ENCODE data around the gene BAIAP2.
"Not testable (repeated sequence)": the region's sequence is repeated elsewhere in the genome, so short reads cannot be mapped to it uniquely, and the experiment has no call there.

The BAIAP2 gene

DNA sequence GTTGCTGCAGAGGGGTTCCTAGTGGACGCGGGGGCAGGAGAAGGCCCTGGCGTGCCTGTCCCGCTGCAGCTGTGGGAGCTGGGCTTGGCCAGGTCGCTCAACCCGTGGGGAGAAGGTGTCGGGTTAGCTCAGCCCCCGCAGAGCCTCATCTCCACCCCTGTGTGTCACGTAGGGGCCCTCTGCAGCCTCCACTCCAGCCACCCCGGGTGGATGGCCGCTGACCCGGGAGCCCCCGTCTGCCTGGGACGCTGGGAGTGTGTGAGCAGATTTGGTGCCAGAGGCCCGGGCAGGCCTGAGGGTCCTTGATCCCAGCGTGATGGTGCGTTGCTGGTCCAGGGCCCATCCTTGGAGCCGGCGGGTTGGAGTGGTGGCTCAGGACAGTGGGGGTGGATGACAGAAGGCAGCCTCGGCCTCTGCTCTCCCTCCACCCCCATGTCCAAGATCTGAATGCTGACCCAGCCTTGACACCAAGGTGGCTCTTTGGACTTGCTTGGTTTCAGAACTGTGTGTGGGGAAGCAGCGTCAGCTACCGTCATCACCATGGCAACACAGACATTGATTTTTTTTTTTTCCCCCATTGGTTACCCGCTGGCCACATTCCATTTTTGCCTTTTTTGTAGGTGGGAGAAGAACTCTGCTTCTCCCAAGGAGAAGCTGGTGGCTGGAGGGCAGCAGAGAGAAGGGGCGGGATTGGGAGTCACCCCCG lies 35.7 kb downstream of the BAIAP2 start:
- DNase-seq, result no peak

DNA sequence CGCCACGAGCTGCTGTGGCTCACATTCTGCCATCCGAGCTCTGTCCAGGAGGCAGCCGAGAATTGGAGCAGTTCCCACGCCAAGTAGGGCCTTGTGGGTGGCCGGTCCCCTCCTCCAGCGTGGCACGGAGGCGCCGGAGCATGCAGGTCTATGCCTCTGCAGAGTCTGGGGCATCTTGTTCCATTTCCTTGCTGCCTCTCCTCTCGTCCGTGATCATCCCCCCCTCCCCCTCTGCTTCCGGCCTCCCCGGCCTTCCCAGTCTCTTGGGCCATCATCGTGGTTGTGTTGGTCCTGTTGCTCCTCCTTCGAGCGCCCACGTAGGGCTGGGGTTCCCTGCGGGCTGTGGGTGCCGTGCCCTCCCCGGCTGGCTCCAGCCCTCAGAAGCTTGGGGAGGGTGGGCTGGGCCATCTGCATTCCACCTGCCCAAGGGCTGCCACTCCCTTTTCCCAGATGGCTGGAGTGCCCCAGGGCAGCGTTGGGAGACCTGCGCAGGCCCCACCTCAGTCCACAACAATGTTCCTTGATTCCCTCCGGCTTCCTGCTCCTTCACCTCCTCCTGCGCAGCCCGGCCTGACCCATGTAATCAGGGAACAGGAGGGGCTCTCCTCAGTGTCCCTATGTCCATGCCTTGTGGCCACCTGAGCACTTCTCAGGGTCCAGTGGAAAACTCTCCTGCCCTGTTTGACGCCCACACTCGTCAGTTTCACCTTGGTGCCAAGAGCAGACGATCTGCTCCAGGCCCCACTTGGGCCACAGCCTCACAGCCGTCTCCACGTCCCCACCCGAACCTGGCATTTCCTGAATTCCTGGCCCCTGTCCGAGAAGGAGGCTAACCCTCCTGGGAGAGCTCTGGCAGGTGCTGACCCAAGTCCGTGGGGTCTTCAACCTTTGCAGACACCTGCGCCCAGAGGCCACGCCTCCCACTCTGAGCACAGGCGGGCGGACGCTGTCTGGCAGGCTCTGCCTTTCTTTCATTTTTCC lies 37.1 kb downstream of the BAIAP2 start:
- DNase-seq, result no peak

DNA sequence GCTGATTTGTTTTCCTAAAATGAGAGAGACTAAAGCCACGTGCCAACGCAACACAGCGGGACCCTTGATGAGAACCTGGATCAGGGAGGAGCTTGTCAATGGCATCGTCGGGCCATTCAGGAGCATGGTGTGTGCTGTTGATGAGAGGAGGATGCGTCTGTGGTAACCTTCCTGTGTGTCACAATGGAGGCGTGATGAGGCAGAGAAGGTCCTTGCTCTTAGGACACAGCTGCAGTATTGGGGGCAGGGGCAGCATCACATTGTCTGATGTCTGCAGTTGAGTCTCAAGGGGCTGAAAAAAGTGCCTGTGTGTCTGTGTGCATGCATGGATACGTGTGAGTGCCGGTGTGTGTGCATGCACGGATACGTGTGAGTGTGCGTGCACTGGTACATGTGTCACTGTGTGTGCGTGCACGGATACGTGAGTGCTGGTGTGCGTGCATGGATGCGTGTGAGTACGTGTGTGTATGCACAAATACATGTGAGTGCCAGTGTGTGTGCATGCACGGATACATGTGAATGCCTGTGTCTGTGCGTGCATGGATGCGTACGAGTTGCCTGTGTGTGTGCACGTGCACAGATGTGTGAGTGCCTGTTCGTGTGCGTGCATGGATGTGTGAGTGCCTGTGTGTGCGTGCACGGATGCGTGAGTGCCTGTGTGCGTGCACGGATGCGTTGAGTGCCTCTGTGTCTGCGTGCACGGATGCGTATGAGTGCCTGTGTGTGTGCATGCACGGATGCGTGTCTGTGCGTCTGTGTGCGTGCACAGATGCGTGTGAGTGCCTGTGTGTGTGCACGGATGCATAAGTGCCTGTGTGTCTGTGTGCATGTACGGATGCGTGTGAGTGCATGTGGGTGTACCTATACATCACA lies 39.3 kb downstream of the BAIAP2 start:
- DNase-seq, result no peak

DNA sequence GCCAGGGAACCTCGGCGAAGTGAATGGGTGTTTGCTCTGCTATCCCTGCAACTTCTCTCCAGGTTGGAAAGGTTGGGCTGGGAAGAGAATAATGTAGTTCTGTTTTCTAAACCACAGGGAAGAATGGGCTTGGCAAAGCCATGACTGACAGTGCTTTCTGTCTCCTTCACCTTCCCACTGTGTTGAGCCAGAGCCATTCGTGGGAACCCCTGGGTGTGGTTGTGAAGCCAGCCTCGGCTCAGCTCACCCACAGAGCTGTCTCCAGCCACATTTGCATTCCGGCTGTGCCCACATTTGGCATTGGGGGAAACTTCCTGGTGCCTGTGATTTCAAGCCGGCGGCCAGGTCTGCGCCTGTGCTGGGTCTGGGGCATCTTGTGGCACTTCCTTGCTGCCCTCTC lies 39.9 kb downstream of the BAIAP2 start:
- no peak for DNase-seq

DNA sequence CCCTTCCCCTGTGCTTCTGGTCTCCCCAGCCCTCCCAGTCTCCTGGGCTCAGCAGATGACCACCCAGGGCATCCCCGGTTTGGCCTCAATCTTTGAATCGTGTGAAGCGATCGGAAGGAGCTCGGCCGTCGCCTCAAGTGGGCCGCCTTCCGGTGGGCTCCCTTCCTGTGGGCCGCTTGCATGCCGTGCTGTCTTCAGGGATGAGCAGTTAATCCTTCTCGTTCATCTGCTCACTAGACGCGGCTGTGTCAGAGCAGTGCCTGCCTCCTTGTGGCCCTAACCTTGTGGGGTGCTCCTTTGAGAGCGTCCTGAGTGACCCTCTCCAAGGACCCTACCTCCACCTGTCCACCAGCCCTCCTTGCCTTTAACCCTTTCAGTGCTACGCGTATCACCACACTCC lies 40.4 kb downstream of the BAIAP2 start:
- DNase-seq, result no peak

DNA sequence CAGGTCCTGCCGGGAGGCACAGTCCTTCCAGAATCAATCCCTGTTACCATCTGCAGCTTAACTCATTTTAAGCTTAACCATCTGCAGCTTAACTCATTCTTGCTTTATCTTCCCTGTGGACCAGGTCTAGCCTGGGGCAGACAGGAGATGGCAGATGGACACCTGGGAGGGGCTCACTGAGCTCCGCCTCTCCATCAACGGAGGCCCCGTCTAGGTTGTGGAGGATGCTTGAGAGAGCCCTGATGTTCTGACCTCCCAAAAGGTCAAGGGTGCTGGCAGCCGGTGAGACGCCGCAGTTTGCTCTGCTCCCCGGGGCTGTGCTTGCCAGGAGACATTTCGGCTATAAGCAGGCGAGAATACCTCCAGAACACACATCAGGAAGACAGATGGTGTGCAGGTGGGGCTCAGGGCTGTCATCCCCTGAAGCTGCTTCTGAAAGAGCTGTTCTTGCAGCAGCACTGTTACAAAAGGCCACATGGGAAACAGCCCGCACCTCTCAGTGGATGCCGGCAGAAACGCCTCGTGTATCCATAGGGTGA lies 41.3 kb downstream of the BAIAP2 start:
- DNase-seq, result no peak

DNA sequence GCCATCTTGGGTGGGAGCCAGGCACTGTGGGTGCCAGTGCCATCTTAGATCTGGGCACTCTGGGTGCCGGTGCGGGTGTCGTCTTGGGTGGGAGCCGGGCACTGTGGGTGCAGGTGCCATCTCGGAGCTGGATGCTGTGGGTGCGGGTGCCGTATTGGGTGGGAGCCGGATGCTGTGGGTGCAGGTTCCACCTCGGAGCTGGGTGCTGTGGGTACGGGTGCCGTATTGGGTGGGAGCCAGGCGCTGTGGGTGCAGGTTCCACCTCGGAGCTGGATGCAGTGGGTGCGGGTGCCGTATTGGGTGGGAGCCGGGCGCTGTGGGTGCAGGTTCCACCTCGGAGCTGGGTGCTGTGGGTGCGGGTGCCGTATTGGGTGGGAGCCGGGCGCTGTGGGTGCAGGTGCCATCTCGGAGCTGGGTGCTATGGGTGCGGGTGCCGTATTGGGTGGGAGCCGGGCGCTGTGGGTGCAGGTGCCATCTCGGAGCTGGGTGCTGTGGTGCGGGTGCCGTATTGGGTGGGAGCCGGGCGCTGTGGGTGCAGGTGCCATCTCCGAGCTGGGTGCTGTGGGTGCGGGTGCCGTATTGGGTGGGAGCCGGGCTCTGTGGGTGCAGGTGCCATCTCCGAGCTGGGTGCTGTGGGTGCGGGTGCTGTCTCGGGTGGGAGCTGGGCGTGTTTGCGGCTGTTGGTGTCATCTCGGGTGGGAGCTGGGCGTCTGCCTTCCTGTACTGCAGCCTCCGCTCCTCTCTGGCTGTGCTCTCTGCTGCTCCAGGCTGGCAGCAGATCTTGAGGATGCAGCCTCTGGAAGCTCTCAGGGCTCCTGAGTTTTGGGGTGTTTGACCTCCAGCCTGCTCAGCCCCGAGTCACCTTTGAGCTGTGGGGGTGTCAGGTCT lies 43.3 kb downstream of the BAIAP2 start:
- DNase-seq, result not testable (repeated sequence)

DNA sequence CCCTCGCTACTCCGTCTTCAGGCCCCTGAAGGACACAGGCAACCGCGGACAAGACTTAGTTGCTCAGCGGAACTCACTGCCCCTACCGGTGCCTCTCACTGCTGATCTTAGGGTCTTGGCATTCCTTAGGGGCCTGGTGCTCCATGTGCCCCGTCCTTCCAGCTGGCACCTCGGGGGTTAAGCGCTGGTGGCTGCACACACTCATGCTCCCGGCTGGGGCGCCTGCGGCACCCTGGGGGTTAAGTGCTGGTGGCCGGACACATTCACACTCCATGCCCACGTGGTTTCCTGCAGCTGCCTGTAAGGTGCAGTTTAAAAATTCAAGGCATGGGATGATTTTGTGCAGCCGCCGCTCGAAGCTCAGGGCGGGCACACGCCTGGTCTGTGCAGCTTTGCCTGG lies 45.1 kb downstream of the BAIAP2 start:
- DNase-seq, result no peak

DNA sequence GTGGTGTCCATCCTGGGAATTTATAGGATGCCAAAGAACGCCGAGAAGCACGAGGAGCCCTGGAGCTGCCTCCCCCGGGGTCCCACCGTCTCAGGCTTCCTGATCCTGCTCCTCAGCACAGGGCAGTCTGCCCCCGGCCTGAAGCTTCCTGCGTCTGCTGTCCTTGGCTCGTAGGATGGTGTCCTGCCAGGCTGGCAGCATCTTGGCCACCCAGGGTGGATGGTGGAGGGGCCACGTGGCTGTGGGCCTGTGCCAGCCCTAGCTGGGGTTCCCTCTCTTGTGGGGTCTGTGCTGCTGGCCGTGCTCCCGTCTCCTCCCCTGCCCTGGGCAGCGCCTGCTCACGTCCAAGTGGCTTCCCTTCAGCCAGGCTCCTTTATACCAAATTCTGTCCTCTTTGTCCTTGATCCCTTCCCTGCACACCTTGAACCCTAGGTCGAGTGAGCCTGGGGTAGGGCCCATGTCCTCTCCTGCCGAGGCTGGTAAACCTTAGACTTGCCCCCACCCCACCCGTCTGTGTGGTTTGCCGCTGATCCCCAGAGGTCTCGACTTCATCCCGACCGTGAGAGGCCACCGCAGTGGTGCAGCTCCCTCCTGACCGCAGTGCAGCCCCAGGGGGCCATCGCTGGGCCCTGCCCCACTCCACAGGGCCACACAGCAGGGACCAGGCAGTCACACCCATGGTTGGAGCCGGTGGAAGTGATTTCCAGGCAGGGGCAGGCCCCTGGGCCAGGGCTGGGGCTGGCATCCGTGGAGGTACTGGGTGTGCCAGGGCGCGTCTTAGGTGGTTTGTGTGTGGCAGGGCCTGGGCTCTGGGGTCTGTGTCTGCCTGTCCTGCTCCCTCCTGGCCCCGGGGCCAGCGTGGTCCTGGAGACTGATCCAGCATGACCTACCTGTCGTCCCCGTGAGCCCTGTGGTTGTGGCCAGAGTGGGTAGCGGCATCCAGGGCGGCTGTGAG lies 46.5 kb downstream of the BAIAP2 start:
- no peak for DNase-seq

DNA sequence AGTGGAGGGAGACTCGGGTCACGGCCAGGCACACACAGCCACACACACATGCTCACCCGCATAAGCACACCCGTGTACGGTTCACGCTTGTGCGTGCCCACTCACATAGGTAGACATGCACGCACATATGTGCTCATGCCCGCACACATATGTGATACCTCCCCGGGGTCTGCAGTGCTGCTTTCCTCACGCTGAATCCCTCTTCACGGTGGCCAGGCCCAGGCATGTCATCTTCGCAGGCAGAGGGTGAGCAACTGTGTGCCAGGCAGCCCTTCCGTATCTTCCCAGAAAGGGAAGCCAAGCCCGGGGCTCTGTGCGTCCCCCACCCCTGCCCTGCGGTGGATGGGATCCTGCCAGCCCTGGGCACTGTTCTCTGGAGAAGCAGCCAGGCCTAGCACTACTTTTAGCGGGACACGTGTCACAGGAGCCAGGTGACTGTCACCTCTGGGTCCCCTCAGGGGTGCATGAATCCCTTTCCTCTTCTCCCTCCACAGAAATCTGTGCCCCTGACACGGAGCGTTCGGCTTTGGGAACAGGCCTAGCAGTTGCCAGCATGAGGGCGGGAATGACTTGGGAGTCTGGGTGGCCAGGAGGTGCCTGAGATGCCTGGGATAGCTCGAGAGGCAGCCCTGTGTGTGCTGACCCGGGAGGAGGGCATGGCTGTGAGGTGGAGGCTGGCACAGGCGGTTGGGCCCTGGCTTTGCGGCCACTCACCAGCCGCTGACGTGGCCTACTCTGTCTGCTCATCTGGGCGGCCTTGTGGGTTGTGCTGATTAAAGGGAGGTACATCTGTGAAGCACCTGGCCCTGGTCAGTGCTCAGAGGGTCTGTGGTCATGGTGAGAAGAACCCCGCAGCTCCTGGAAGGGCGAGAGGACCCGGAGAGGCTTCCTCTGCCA lies 47.5 kb downstream of the BAIAP2 start:
- no peak for DNase-seq

DNA sequence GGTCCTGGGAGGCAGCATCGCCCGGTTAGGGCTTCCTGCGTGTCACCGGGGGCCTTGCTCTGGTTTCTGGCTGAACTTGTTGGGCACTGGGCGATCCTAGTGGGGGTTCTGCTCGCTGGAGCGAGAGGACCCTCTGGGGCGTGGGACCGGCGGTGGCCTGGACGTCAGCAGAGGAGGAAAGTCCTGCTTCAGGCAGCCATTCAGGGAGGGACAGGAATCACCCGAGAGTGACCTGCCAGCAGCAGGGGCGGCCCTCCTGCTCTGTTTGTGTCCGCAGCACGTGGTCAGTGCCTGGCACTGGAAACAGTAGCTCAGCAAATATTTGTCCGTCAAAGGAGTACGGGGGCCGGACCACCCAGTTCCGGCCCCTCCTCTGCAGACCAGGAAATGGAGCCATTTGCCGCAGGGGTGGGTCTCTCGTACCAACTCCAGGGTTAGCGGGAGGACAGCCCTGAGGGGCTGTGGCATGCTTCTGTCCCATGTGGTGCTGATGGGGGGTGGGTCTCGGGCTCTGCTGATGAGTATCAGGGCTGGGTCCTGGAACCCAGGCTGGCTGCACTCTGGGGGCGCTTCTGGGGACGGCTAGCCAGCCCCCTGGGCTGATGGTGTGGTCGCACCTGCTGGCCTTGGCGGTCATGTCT lies 48.3 kb downstream of the BAIAP2 start:
- DNase-seq, result no peak

DNA sequence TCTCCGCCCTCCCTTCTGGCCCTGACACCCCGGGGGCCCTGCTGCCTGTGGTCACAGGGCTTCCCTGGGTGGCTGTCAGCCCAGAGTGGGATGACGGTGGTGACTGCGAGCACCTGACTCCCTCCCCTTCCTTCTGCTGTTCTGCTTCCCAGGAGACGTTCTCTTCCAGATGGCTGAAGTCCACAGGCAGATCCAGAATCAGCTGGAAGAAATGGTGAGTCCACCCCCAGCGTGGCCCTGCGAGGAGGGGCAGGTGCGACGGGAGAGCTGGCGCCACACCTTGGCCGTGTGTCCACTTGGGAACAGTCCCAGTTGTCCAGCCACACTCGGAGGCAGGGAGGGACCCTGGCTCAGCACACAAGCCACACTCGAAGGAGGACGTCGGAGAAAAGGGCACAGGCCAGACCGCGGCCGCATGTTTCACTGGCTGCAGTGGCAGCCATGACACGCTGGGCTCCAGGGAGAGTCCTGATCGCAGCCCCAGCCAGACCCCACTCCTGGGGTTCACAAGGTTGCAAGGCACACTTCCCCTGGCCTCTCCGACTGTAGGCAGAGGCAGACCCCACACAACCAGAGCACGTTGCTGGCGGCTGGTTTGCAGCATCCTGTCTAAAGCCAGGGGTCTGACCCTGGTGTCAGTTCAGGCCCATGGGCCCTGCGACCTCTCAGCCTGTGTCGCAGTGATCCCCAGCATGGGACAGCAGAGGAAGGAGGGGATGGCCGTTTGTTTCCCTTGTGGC lies 49.9 kb downstream of the BAIAP2 start:
- no peak for DNase-seq

DNA sequence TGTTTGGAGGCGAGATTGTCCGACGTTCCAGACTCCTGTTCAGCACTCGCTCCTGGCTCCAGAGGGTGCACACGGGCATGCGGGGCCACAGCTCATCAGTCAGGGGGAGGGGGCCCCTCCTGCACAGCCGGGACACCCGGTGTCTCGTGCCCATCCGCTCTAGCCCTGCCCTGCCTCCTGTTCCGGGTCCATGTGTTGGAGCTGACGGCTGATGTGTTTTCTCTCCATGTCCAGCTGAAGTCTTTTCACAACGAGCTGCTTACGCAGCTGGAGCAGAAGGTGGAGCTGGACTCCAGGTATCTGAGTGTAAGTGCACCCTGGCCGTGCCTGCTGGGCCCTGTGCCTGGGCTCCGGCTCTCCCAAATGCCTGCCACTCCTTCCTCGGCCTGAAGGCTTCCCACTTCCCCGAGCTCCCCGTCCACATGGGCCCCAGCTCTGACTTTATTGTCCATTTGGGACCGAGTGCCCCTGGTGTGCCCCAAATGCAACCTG lies 50.5 kb downstream of the BAIAP2 start:
- DNase-seq, result no peak

DNA sequence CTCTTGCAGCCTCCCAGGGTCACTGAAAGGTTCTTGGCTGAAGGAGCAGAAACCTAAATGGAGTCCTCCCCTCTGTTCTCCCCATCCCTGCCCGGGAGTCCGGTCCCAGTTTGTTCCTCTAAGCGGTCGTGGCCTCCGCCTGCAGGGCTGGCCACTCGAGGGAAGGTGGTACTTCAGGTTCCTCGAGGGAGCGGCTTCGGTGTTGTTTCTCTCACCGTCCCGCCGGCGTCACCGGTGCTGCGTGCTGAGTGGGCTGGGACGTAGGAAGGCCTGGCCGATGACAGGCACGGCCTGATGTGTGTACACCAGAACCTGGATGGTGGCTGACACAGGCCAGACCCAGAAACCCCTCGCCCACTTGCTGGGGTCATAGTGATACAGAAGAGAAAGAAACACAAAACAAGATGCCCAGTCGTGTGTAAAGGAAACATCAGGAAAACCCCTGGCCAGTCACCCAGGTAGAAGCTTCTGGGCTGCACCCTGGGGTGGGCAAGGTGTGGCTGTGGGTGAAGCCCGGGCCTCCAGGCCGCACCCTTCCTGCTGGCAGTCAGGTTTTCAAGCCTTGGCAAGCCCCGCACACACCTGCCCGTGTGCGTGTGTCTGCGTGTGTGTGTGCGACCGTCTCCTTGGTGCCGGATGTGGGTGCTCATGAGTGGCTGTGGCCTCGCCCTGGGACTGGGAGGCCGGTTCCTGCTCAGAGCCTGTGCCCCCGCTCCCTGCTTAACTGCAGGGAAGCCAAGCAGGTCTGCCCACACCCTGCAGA lies 52.0 kb downstream of the BAIAP2 start:
- DNase-seq, result peak in 1 of 2 donors; percentile 22

DNA sequence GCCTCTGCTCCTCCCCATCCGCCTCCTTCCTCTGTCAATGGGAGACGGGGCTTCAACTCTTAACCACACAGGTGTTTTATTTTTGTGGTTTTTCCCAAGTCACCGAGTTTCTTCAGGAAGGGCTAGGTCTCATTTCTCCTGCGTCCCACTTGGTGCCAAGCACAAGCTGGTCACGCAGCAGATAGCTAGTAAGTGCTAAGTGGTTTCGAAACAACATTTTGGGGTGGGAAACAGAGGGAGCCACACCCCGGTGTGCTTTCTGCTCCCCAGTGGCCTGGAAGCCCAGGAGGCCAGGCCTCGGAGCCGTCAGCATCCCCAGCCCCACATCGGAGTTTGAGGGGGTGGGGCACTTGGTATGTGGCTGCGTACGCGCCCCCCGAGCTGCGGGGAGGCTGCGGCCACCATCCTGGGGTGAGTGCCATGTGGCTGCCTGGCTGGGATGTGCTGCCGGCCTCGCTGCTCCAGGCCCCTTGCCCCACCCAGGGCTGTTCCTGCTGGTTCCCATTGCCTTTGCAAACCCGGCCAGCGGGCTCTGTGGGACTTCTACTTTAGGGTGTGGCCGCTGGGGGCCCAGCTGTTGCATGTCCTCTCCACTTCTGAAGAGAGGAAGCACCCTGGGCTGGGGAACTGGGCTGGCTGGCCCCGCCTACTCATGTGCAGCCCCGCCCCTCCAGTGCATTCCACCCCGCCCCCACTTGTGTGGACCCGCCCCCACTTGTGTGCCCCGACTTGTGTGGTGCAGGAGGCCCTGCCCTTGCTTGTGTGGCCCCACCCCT lies 55.6 kb downstream of the BAIAP2 start:
- DNase-seq, result peak; percentile 57 to 61

DNA sequence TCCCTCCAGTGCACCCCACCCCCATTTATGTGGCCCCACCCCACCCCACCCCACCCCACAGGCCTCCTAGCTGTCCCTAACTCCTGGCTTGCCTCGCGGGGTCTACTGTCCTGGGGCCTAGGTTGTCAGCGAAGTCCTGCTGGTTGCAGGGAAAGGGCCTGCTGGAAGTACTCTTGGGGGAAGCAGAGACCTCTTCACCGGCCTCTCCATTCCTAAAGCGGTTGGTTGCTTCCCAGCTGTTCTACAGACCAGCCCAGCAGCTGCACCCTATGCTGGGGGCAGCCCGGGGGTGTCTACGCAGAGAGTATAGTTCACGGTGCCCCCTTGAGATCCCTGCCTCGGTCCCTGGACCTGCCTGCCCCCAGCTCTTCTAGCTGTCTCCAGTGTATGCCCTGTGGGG lies 56.2 kb downstream of the BAIAP2 start:
- no peak for DNase-seq
